ENCODE measurements around the gene NFKBIB.
"Not testable (repeated sequence)": the region's sequence is repeated elsewhere in the genome, so short reads cannot be mapped to it uniquely, and the experiment has no call there.

The NFKBIB gene

GRCh38 chr19:38851622-38852230 lies 48.0 kb upstream of the NFKBIB start:
- Histone ChIP-seq H3K9me3 (replicated peaks; ENCODE audit: insufficient read depth, low read length) (no peaks in the 10 kb centered on the region), H3K4me3 (ENCODE audit: low read length) (peak overlapping the region; percentile 68), H3K4me2 (ENCODE audit: low read depth, low read length) (peak overlapping the region; percentile 99), H3K79me2 (ENCODE audit: low read length) (peaks cover 42% of the 10 kb centered on the region), H3K27me3 (replicated peaks; ENCODE audit: insufficient read depth, low read length) (no peaks in the 10 kb centered on the region), H3K9me2 (replicated peaks; ENCODE audit: insufficient read depth, low read length) (no peaks in the 10 kb centered on the region), H3F3A (ENCODE audit: insufficient read depth, low read length) (peaks cover 16% of the 10 kb centered on the region), H2AFZ (ENCODE audit: low read length) (peak overlapping the region; percentile 68), H3K27ac (ENCODE audit: low read length) (peak overlapping the region; percentile 96), H3K9ac (ENCODE audit: low read length) (peak overlapping the region; percentile 99), H3K36me3 (replicated peaks; ENCODE audit: insufficient read depth, low read length) (0 out of 2 replicates have a peak, but pooled peaks cover 5% of the 10 kb centered on the region), H4K20me1 (ENCODE audit: insufficient read depth, low read length) (peaks cover 3% of the 10 kb centered on the region; the same call in 1 of the 2 replicates), H3K4me1 (ENCODE audit: low read length) (peaks cover 12% of the 10 kb centered on the region)
- TF ChIP-seq EZH2 (optimal IDR thresholded peaks at IDR 0.05; ENCODE audit: low read depth, low read length), result no peak
- no peak for TF ChIP-seq EZH2phosphoT487 (IDR thresholded peaks at IDR 0.05; ENCODE audit: low read length)
- TF ChIP-seq CTCF (IDR thresholded peaks at IDR 0.05; ENCODE audit: low read length), result no peak
- DNase-seq, result peak; percentile 95

GRCh38 chr19:38852231-38853044 lies 47.3 kb upstream of the NFKBIB start:
- Histone ChIP-seq H3K9me3 (replicated peaks; ENCODE audit: insufficient read depth, low read length) (no peaks in the 10 kb centered on the region), H3F3A (ENCODE audit: insufficient read depth, low read length) (peaks cover 19% of the 10 kb centered on the region), H3K27ac (ENCODE audit: low read length) (peak overlapping the region; percentile 96), H3K9me2 (replicated peaks; ENCODE audit: insufficient read depth, low read length) (no peaks in the 10 kb centered on the region), H4K20me1 (ENCODE audit: insufficient read depth, low read length) (peaks cover 3% of the 10 kb centered on the region; the same call in 1 of the 2 replicates), H3K9ac (ENCODE audit: low read length) (peak overlapping the region; percentile 99), H3K27me3 (replicated peaks; ENCODE audit: insufficient read depth, low read length) (no peaks in the 10 kb centered on the region), H3K4me3 (ENCODE audit: low read length) (peak overlapping the region; percentile 68), H3K4me1 (ENCODE audit: low read length) (peaks cover 17% of the 10 kb centered on the region), H3K79me2 (ENCODE audit: low read length) (peaks cover 35% of the 10 kb centered on the region), H3K4me2 (ENCODE audit: low read depth, low read length) (peak overlapping the region; percentile 90), H2AFZ (ENCODE audit: low read length) (peak overlapping the region; percentile 40), H3K36me3 (replicated peaks; ENCODE audit: insufficient read depth, low read length) (no peaks in the 10 kb centered on the region)
- peak; percentile 64 for DNase-seq
- TF ChIP-seq CTCF (IDR thresholded peaks at IDR 0.05; ENCODE audit: low read length) (no peak), EZH2phosphoT487 (IDR thresholded peaks at IDR 0.05; ENCODE audit: low read length) (no peak), EZH2 (optimal IDR thresholded peaks at IDR 0.05; ENCODE audit: low read depth, low read length) (no peak)

- Histone ChIP-seq H2AFZ (ENCODE audit: low read length) (peak overlapping the region; percentile 40), H3F3A (ENCODE audit: insufficient read depth, low read length) (peaks cover 23% of the 10 kb centered on the region), H3K4me3 (ENCODE audit: low read length) (peak overlapping the region; percentile 68), H3K4me1 (ENCODE audit: low read length) (peaks cover 22% of the 10 kb centered on the region), H3K4me2 (ENCODE audit: low read depth, low read length) (peak overlapping the region; percentile 90), H3K79me2 (ENCODE audit: low read length) (peaks cover 27% of the 10 kb centered on the region), H3K9me3 (replicated peaks; ENCODE audit: insufficient read depth, low read length) (no peaks in the 10 kb centered on the region), H3K36me3 (replicated peaks; ENCODE audit: insufficient read depth, low read length) (no peaks in the 10 kb centered on the region), H3K9ac (ENCODE audit: low read length) (peak overlapping the region; percentile 99), H3K27ac (ENCODE audit: low read length) (peak overlapping the region; percentile 96; the same call in 1 of the 2 replicates), H4K20me1 (ENCODE audit: insufficient read depth, low read length) (peaks cover 3% of the 10 kb centered on the region; the same call in 1 of the 2 replicates), H3K9me2 (replicated peaks; ENCODE audit: insufficient read depth, low read length) (no peaks in the 10 kb centered on the region), H3K27me3 (replicated peaks; ENCODE audit: insufficient read depth, low read length) (no peaks in the 10 kb centered on the region)
- TF ChIP-seq EZH2phosphoT487 (IDR thresholded peaks at IDR 0.05; ENCODE audit: low read length), result no peak
- no peak for DNase-seq
Observed at GRCh38 chr19:38853214-38853613, 46.6 kb upstream of the NFKBIB start.

- Histone ChIP-seq H3F3A (ENCODE audit: insufficient read depth, low read length) (peaks cover 23% of the 10 kb centered on the region), H3K4me1 (ENCODE audit: low read length) (peaks cover 17% of the 10 kb centered on the region), H3K79me2 (ENCODE audit: low read length) (peaks cover 14% of the 10 kb centered on the region; the same call in 1 of the 2 replicates)
- H4K20me1 ChIP-seq (ENCODE audit: insufficient read depth, low read length); H3K4me3 ChIP-seq (ENCODE audit: low read length); H3K27ac ChIP-seq (ENCODE audit: low read length); H3K9me2 ChIP-seq (replicated peaks; ENCODE audit: insufficient read depth, low read length); H2AFZ ChIP-seq (ENCODE audit: low read length); H3K27me3 ChIP-seq (replicated peaks; ENCODE audit: insufficient read depth, low read length); DNase-seq; H3K9me3 ChIP-seq (replicated peaks; ENCODE audit: insufficient read depth, low read length); H3K36me3 ChIP-seq (replicated peaks; ENCODE audit: insufficient read depth, low read length); H3K9ac ChIP-seq (ENCODE audit: low read length); H3K4me2 ChIP-seq (ENCODE audit: low read depth, low read length): not testable (repeated sequence)
Observed at GRCh38 chr19:38854961-38855360, 44.8 kb upstream of the NFKBIB start.

- DNase-seq; H3K9me2 ChIP-seq (replicated peaks; ENCODE audit: insufficient read depth, low read length); H2AFZ ChIP-seq (ENCODE audit: low read length); H3K4me3 ChIP-seq (ENCODE audit: low read length); H3K9ac ChIP-seq (ENCODE audit: low read length); H4K20me1 ChIP-seq (ENCODE audit: insufficient read depth, low read length); H3K36me3 ChIP-seq (replicated peaks; ENCODE audit: insufficient read depth, low read length); H3K9me3 ChIP-seq (replicated peaks; ENCODE audit: insufficient read depth, low read length); H3K4me2 ChIP-seq (ENCODE audit: low read depth, low read length); H3K27ac ChIP-seq (ENCODE audit: low read length); H3K27me3 ChIP-seq (replicated peaks; ENCODE audit: insufficient read depth, low read length): not testable (repeated sequence)
- Histone ChIP-seq H3F3A (ENCODE audit: insufficient read depth, low read length) (peaks cover 21% of the 10 kb centered on the region), H3K79me2 (ENCODE audit: low read length) (peaks cover 14% of the 10 kb centered on the region; the same call in 1 of the 2 replicates), H3K4me1 (ENCODE audit: low read length) (peaks cover 17% of the 10 kb centered on the region)
Observed at GRCh38 chr19:38855751-38856150, 44.0 kb upstream of the NFKBIB start.
